Small intestine (tissue), 16 donors: ENCODE data around the gene PCBP1. TPM values are rescaled to one million over a fixed set of nuclear protein-coding genes. Genes with fewer than 3 reads are reported as not detected.
A peak's percentile ranks its signal among the peaks of the same experiment; 100 is the strongest.

Experiments
- DNase-seq, 2 donors: peaks; one replicate each; pipeline versions ENCODE4 v3.0.0 to v3.0.0-alpha.2; 2013
- FAIRE-seq: peaks from 2 replicates; lab custom pipeline; 2012; peaks lifted over from hg19 to GRCh38; lab: Jason Lieb, UNC
- H3K27ac ChIP-seq, 3 donors: one replicate each; pipeline ENCODE4 v1.5.1; 2013; ENCODE audit warnings: low read length in 2 of 3, mild to moderate bottlenecking in 2 of 3, control low read depth in 1 of 3, inconsistent platforms in 1 of 3, low read depth in 1 of 3, moderate library complexity in 1 of 3
- H3K27me3 ChIP-seq, 3 donors: one replicate each; pipeline ENCODE4 v1.6.1; 2013; ENCODE audit warnings: low read length in 3 of 3, inconsistent platforms in 1 of 3; ENCODE audit not compliant: control insufficient read depth in 3 of 3, insufficient read depth in 3 of 3
- H3K36me3 ChIP-seq, 3 donors: one replicate each; pipeline ENCODE4 v1.6.1; 2013; ENCODE audit warnings: low read length in 3 of 3, inconsistent platforms in 1 of 3, low read depth in 1 of 3, mild to moderate bottlenecking in 1 of 3, moderate library complexity in 1 of 3; ENCODE audit not compliant: control insufficient read depth in 3 of 3, insufficient read depth in 2 of 3
- H3K4me1 ChIP-seq, 3 donors: one replicate each; pipeline ENCODE4 v1.6.1; 2013; ENCODE audit warnings: low read length in 2 of 3, inconsistent platforms in 1 of 3, low read depth in 1 of 3, mild to moderate bottlenecking in 1 of 3, moderate library complexity in 1 of 3; ENCODE audit not compliant: control insufficient read depth in 3 of 3, insufficient read depth in 2 of 3
- H3K4me3 ChIP-seq, 3 donors: one replicate each; pipeline ENCODE4 v1.5.1; 2013; ENCODE audit warnings: low read length in 3 of 3, control low read depth in 1 of 3, inconsistent platforms in 1 of 3, low read depth in 1 of 3, mild to moderate bottlenecking in 1 of 3, moderate library complexity in 1 of 3
- H3K9me3 ChIP-seq, 2 donors: one replicate each; pipeline ENCODE4 v1.6.1; 2013; ENCODE audit warnings: low read depth in 1 of 2, low read length in 1 of 2; ENCODE audit not compliant: control insufficient read depth in 2 of 2, insufficient read depth in 1 of 2
- WGBS, 3 donors: extraction: QIAGEN DNeasy Blood & Tissue Kit; methylation state at CpG; one replicate each; pipeline ENCODE4 v1.1.7; 2013; 5-methylcytosine and 5-hydroxymethylcytosine counted together
- long read RNA-seq, 10 donors: transcript quantifications; one replicate each; lab custom pipeline, GENCODE V29; 2026
- polyA plus RNA-seq, 4 donors: library from polyadenylated mRNA; stranded (reverse) in 3 of 4; unstranded in 1 of 4; fragments of 200-250 nt in 3 of 4; fragments of 120-200 nt in 1 of 4; gene quantifications; one replicate each; pipeline versions ENCODE4 v1.2.1 to v1.2.3, GENCODE V29; 2013
- donor health status: healthy with polysubstance abuse.
- donor health status: control.
- donor health status: control.
- donor health status: Bipolar disorder and iron deficiency.
- donor health status: healthy.

PCBP1 gene
- polyA plus RNA-seq, result 100 to 1,000 TPM; 247 to 311 (median 295) TPM
- long read RNA-seq, donor 1, result 0 reads
- long read RNA-seq, donor 2, transcript PCBP1-201 (1 exons, 1,750 nt), result major isoform, 218 of 218 reads
- long read RNA-seq, donor 2, partial matches to known transcripts, result 0 of 218 reads
- long read RNA-seq, donor 2, other reads (novel, unspliced or antisense), result 0 of 218 reads
- long read RNA-seq, donor 3, transcript PCBP1-201 (1 exons, 1,750 nt), result major isoform, 413 of 413 reads
- long read RNA-seq, donor 3, partial matches to known transcripts, result 0 of 413 reads
- long read RNA-seq, donor 3, other reads (novel, unspliced or antisense), result 0 of 413 reads
- long read RNA-seq, donor 4, transcript PCBP1-201 (1 exons, 1,750 nt), result major isoform, 17 of 17 reads
- long read RNA-seq, donor 4, partial matches to known transcripts, result 0 of 17 reads
- long read RNA-seq, donor 4, other reads (novel, unspliced or antisense), result 0 of 17 reads
- long read RNA-seq, donor 5, transcript PCBP1-201 (1 exons, 1,750 nt), result major isoform, 171 of 171 reads
- long read RNA-seq, donor 5, partial matches to known transcripts, result 0 of 171 reads
- long read RNA-seq, donor 5, other reads (novel, unspliced or antisense), result 0 of 171 reads
- long read RNA-seq, donor 6, transcript PCBP1-201 (1 exons, 1,750 nt), result major isoform, 324 of 324 reads
- long read RNA-seq, donor 6, partial matches to known transcripts, result 0 of 324 reads
- long read RNA-seq, donor 6, other reads (novel, unspliced or antisense), result 0 of 324 reads
- long read RNA-seq, donor 7, result 0 reads
- long read RNA-seq, donor 8, transcript PCBP1-201 (1 exons, 1,750 nt), result major isoform, 39 of 39 reads
- long read RNA-seq, donor 8, partial matches to known transcripts, result 0 of 39 reads
- long read RNA-seq, donor 8, other reads (novel, unspliced or antisense), result 0 of 39 reads
- long read RNA-seq, donor 9, transcript PCBP1-201 (1 exons, 1,750 nt), result major isoform, 100 of 100 reads
- long read RNA-seq, donor 9, partial matches to known transcripts, result 0 of 100 reads
- long read RNA-seq, donor 9, other reads (novel, unspliced or antisense), result 0 of 100 reads
- long read RNA-seq, donor 10, transcript PCBP1-201 (1 exons, 1,750 nt), result major isoform, 360 of 360 reads
- long read RNA-seq, donor 10, partial matches to known transcripts, result 0 of 360 reads
- long read RNA-seq, donor 10, other reads (novel, unspliced or antisense), result 0 of 360 reads

DNA sequence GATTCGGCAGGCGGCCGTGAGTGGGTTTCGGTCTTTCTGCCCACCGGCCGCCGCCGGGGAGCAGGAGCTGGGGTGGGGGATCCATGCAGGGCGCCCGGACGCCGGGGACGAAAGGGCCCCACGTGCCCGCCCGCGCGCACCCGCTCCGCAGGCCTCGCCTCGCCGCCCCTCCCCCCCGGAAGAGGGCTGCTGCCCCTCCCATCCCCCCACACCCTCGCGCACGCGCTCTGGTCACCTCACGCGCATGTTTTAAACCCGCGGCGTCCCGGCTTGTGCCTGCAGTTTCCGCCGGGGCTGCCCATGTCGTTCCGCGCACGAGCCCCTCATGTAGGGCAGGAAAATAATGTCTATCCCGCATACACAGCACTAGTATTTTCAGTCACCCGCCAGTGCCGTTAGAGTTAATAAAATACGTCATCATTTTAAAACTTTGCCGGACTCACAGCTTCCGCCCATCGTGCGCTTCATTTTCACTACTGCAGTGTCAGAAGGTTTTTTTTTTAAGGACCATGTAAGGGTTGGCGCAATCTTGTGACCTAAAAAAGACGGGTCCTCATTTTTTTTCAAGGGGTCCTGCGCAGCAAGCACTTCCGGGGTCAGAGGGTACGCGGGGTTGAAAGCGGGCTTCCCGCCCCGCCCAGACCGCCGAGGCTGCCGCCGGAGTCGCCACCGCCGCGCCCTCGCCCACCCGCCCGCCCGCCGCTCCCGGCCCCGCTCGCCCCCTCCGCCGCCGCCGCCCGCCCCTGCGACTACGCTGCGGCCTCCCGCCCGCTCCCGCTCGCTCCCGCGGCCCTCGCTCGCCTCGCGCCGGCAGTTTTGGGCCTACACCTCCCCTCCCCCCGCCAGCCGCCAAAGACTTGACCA is at the start of gene PCBP1:
TSS of gene PCBP1 (plus strand) at position 640 of the 864 bp plus-strand sequence. CDS start 267 bp downstream, outside the sequence.
- 0 to 1% (median 0%) methylated on average over 49 to 94 of the region's 94 CpGs for WGBS, 3 donors

DNA sequence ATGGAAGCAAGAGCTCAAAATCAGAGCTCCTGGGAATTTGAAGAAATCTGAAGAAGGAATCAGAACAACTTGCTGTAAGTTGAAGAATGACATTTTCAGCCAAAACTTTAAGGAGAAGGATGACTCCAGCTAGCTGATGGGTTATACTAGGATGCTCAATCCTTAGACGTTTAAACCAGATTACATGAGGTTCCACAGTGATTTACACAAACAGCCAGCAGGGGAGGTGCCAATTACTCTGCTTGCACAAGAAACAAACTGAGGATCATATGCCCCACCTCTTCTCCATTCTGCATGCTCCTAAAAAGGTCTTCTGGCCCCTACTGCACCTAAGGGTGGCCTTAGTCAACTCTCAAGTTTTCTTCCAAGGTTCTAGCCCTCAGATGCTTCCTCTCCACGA is 47.9 kb upstream of the PCBP1 start:
- FAIRE-seq, result no peak
- Histone ChIP-seq H3K4me1 (peaks cover 0 to 4% (median 3%) of the 10 kb centered on the region in 3 donors), H3K9me3 (no peaks in the 10 kb centered on the region), H3K27me3 (no peaks in the 10 kb centered on the region), H3K27ac (no peak overlapping the region), H3K4me3 (no peak overlapping the region), H3K36me3 (peaks cover 0 to 2% (median 0%) of the 10 kb centered on the region in 3 donors)
- WGBS, 3 donors, result 83 to 86% (median 85%) methylated on average over 2 of the region's 2 CpGs
- no peak for DNase-seq

More for the DNA sequence above, at the start of gene PCBP1:
- peak within 1 kb of the TSS; percentile 99 to 100 (median 100) for H3K27ac ChIP-seq
- DNase-seq (peak; percentile 91 to 96), FAIRE-seq (no peak)
- H3K36me3 ChIP-seq, result peaks cover 0 to 22% (median 6%) of the 10 kb centered on the region in 3 donors
- H3K27me3 ChIP-seq, result no peaks in the 10 kb centered on the region
- peaks cover 3 to 37% (median 10%) of the 10 kb centered on the region in 3 donors for H3K4me1 ChIP-seq
- H3K9me3 ChIP-seq, result no peaks in the 10 kb centered on the region
- peak within 1 kb of the TSS; percentile 78 to 90 (median 87) for H3K4me3 ChIP-seq

DNA sequence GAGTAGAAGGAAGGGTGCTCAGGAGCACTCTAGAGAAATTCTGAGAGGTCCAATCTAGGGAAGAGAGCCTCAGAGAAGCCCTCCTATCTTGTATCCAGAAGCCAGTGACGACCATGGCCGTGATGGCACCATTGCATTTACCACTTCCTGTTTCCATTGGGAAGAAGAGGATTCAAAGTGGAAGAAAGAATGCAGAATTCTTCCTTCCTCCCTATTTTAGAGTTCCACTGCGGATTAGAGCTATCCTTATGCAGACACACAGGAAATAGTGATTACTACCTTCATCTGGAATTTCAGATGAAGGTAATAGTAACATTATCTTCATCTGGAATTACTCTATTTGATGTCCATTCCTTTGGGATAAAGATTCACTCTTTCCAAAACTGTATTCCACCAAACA is 45.6 kb upstream of the PCBP1 start:
- no peaks in the 10 kb centered on the region for H3K27me3 ChIP-seq
- H3K4me1 ChIP-seq, result peaks cover 0 to 2% (median 0%) of the 10 kb centered on the region in 3 donors
- peaks cover 0 to 9% (median 0%) of the 10 kb centered on the region in 3 donors for H3K36me3 ChIP-seq
- FAIRE-seq (no peak), DNase-seq (no peak)
- 93 to 96% (median 94%) methylated on average over 3 of the region's 3 CpGs for WGBS, 3 donors
- no peak overlapping the region for H3K27ac ChIP-seq
- no peaks in the 10 kb centered on the region for H3K9me3 ChIP-seq
- no peak overlapping the region for H3K4me3 ChIP-seq

DNA sequence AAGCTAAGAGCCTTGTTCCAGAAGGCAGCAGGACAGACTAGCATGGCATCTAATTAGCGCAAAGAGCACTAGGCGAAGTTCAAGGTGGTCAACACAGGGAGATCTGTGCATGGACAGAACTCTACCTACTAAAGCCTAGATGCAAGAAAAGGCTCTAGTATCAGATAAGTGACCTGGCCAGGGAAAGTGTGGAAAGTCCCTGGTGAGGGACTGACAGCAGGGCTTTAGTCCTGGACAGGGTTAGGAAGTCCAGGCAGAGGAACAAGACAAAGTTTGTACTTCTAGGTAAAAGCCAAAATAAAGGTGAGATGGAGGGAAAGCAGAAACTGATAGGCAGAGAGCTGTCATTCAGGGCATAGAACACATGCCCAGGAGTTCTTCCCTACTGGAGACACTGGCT is 45.0 kb upstream of the PCBP1 start:
- Histone ChIP-seq H3K4me3 (no peak overlapping the region), H3K27me3 (no peaks in the 10 kb centered on the region), H3K4me1 (peaks cover 0 to 2% (median 0%) of the 10 kb centered on the region in 3 donors), H3K9me3 (no peaks in the 10 kb centered on the region), H3K36me3 (peaks cover 0 to 9% (median 2%) of the 10 kb centered on the region in 3 donors), H3K27ac (no peak overlapping the region)
- FAIRE-seq (no peak), DNase-seq (no peak)
- WGBS, 3 donors, result 93 to 99% (median 98%) methylated on average over 2 of the region's 2 CpGs

DNA sequence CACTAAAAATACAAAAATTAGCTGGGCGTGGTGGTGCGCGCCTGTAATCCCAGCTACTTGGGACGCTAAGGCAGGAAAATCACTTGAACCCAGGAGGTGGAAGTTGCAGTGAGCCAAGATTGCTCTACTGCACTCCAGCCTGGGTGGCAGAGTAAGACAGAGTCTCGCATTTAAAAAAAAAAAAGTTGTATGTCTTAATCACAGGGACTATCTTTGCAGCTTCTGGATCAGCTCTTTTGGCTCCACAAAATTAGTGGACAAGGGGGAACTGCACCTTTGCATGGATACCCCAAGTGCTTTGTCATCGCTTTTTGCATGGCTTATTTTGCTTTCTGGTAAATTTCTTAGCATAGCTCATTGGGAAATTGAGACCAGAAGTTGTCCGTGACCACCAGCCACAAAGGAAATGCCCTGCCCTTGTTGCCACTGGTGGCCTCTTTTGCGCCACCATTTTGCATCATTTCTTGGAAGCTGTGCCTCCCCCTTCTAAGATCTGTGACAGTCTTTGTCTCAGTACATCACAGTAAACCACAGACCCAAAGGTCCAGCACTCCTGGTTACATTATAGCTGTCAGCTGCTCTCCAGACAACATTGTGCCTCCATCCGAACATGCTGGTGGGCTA is 43.9 kb upstream of the PCBP1 start:
- H3K27me3 ChIP-seq, result no peaks in the 10 kb centered on the region
- no peak for DNase-seq
- no peaks in the 10 kb centered on the region for H3K9me3 ChIP-seq
- no peak overlapping the region for H3K4me3 ChIP-seq
- no peak for FAIRE-seq
- 84 to 94% (median 88%) methylated on average over 9 of the region's 9 CpGs for WGBS, 3 donors
- peaks cover 0 to 2% (median 0%) of the 10 kb centered on the region in 3 donors for H3K4me1 ChIP-seq
- no peak overlapping the region for H3K27ac ChIP-seq
- H3K36me3 ChIP-seq, result peaks cover 0 to 11% (median 2%) of the 10 kb centered on the region in 3 donors

DNA sequence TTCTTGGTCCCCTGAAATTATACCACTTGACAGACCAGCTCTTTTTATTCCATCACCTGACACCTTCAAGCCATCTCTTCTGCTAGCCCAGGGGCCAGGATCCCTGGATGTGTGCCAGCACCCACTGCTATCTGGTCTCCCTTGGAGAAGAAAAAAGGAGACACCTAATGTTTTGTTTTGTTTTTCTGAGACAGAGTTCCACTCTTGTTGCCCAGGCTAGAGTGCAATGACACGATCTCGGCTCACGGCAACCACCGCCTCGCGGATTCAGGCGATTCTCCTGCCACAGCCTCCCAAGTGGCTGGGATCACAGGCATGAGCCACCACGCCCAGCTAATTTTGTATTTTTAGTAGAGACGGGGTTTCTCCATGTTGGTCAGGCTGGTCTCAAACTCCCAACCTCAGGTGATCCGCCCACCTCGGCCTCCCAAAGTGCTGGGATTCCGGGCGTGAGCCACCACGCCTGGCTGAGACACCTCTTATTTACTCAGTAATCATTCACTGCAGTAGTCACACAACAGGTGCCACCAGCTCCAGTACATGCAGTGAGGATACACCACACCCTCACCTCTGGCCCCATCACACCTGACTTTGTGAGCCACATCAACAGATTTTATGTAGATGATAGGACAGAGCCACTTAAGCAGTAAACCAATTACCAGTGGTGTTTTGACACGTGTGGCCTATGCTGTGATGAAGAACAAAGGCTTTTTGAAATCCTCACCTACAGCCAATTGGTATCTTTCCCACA is 42.8 kb upstream of the PCBP1 start:
- H3K27ac ChIP-seq, result peak overlapping the region in 1 of 3 donors; percentile 19
- FAIRE-seq (no peak), DNase-seq (peak; percentile 54 to 58)
- no peak overlapping the region for H3K4me3 ChIP-seq
- H3K4me1 ChIP-seq, result peaks cover 0 to 2% (median 0%) of the 10 kb centered on the region in 3 donors
- no peaks in the 10 kb centered on the region for H3K27me3 ChIP-seq
- H3K9me3 ChIP-seq, result no peaks in the 10 kb centered on the region
- peaks cover 0 to 11% (median 2%) of the 10 kb centered on the region in 3 donors for H3K36me3 ChIP-seq
- WGBS, 3 donors, result 85 to 87% (median 85%) methylated on average over 15 of the region's 15 CpGs

DNA sequence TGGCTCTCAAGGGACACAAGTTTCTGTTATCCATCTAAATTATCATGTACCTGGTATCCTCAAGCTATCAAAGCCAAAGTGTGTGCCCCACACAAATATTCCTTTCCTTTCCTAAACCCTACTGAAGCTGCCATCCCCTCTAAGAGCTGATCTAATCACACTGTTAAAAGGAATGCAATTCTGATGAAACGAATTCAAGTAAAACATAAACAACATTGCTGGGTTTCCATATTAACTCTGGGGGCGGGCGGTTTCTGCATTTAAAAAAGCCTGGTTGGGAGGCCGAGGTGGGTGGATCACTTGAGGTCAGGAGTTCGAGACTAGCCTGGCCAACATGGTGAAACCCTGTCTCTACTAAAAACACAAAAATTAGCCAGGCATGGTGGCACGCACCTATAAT is 41.9 kb upstream of the PCBP1 start:
- no peak overlapping the region for H3K27ac ChIP-seq
- FAIRE-seq (no peak), DNase-seq (no peak)
- H3K4me1 ChIP-seq, result peaks cover 0 to 2% (median 0%) of the 10 kb centered on the region in 3 donors
- H3K36me3 ChIP-seq, result peaks cover 4 to 15% (median 4%) of the 10 kb centered on the region in 3 donors
- H3K27me3 ChIP-seq, result no peaks in the 10 kb centered on the region
- WGBS, 3 donors, result 91 to 96% (median 93%) methylated on average over 6 of the region's 6 CpGs
- H3K4me3 ChIP-seq, result no peak overlapping the region
- no peaks in the 10 kb centered on the region for H3K9me3 ChIP-seq
